GM23248 (cell line): ENCODE data around the gene CNTN2.

Experiments used
- EZH2 ChIP-seq: fragments of 200-600 bp; sonication (generic); IDR thresholded peaks from 2 replicates; pipeline ENCODE4 v1.6.1; 2018; ENCODE audit warnings: antibody characterized with exemption, mild to moderate bottlenecking; ENCODE audit not compliant: insufficient read depth, poor library complexity, severe bottlenecking
- EZH2phosphoT487 ChIP-seq: fragments of 200-600 bp; sonication (generic); IDR thresholded peaks from 2 replicates; pipeline ENCODE4 v1.6.1; 2018; ENCODE audit warnings: antibody characterized with exemption, moderate library complexity, mild to moderate bottlenecking, low read depth; ENCODE audit not compliant: insufficient read depth

DNA sequence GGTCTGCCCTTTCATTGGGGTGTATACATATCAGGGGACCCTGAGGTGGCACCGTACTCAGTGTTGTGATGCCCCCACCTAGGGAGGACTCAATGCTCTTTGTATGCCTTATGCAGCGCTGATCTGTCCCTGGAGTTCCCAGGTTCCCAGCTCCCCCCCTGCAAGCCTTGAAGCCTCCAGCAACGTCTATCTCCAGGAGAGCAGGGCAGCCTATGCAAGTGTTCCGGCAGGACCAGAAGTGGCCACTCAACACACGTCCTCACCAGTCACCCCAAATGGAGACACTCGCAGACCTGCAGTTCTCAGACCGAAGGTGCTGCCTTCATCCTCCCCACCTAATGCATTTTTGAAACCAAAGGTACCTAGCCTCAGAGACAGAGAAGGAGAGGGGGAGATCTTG, 25.2 kb upstream of the CNTN2 start:
- no peak for TF ChIP-seq EZH2phosphoT487
- TF ChIP-seq EZH2: no peak
